ENCODE measurements around the gene LGR5. TPM values are rescaled to one million over a fixed set of nuclear protein-coding genes. Genes with fewer than 3 reads are reported as not detected.

The LGR5 gene
- total and polyA plus RNA-seq, 2 donors (not counting 3 experiments of a cell fraction or from before 2014, with no cell fraction given): not detected

GRCh38 chr12:71431991-71432390 is 7.6 kb upstream of the LGR5 start:
- TF ChIP-seq POLR2AphosphoS5 (IDR thresholded peaks at IDR 0.05; ENCODE audit: insufficient read depth, low read depth, low read length) (no peak), POLR2A (IDR thresholded peaks at IDR 0.05; ENCODE audit: low read depth, low read length) (no peak), EZH2 (IDR thresholded peaks at IDR 0.05; ENCODE audit: borderline replicate concordance, low read depth, low read length, severe bottlenecking) (no peak), GATA2 (IDR thresholded peaks at IDR 0.05; ENCODE audit: insufficient read depth, insufficient read length, low read depth, low read length) (no peak), JUN (IDR thresholded peaks at IDR 0.05; ENCODE audit: borderline replicate concordance, insufficient read depth, insufficient read length, low read depth) (no peak), MYC (IDR thresholded peaks at IDR 0.05; ENCODE audit: low read depth, low read length) (no peak), FOS (IDR thresholded peaks at IDR 0.05; ENCODE audit: borderline replicate concordance, insufficient read depth, low read length) (no peak)
- TF ChIP-seq, protein P1, sequence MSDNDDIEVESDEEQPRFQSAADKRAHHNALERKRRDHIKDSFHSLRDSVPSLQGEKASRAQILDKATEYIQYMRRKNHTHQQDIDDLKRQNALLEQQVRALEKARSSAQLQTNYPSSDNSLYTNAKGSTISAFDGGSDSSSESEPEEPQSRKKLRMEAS (IDR thresholded peaks at IDR 0.05; ENCODE audit: insufficient read depth, insufficient read length): no peak
- TF ChIP-seq, protein P2, sequence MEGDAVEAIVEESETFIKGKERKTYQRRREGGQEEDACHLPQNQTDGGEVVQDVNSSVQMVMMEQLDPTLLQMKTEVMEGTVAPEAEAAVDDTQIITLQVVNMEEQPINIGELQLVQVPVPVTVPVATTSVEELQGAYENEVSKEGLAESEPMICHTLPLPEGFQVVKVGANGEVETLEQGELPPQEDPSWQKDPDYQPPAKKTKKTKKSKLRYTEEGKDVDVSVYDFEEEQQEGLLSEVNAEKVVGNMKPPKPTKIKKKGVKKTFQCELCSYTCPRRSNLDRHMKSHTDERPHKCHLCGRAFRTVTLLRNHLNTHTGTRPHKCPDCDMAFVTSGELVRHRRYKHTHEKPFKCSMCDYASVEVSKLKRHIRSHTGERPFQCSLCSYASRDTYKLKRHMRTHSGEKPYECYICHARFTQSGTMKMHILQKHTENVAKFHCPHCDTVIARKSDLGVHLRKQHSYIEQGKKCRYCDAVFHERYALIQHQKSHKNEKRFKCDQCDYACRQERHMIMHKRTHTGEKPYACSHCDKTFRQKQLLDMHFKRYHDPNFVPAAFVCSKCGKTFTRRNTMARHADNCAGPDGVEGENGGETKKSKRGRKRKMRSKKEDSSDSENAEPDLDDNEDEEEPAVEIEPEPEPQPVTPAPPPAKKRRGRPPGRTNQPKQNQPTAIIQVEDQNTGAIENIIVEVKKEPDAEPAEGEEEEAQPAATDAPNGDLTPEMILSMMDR (IDR thresholded peaks at IDR 0.05; ENCODE audit: extremely low read depth in 1 of 2, insufficient read depth in 1 of 2, low read depth in 1 of 2, low read length in 2 of 2): no peak
- BruUV-seq (replicated peaks): no TSS peak
- Histone ChIP-seq H3K9ac (replicated peaks; ENCODE audit: extremely low read depth, insufficient read depth, low read length) (no peak overlapping the region), H3K27me3 (ENCODE audit: control insufficient read depth in 2 of 2, insufficient read depth in 2 of 2, low read length in 2 of 2) (peaks cover 0 to 6% of the 10 kb centered on the region in 2 experiments), H3K36me3 (ENCODE audit: control insufficient read depth in 2 of 2, extremely low read depth in 1 of 2, insufficient read depth in 2 of 2, low read length in 2 of 2) (no peaks in the 10 kb centered on the region), H4K20me1 (replicated peaks; ENCODE audit: control insufficient read depth, extremely low read depth, insufficient read depth, low read length) (no peaks in the 10 kb centered on the region), H3K4me3 (replicated peaks in 1 of 3; ENCODE audit: insufficient read depth in 1 of 3, low read depth in 1 of 3, low read length in 3 of 3) (no peak overlapping the region), H3K9me1 (replicated peaks; ENCODE audit: control insufficient read depth, extremely low read depth, insufficient read depth, low read length) (no peaks in the 10 kb centered on the region), H3K27ac (ENCODE audit: insufficient read depth, low read depth, low read length) (no peak overlapping the region), H3K4me1 (ENCODE audit: control insufficient read depth, extremely low read depth, insufficient read depth, low read length) (no peaks in the 10 kb centered on the region), H2AFZ (ENCODE audit: low read depth, low read length) (no peak overlapping the region), H3K79me2 (ENCODE audit: control insufficient read depth, insufficient read depth, low read length) (no peaks in the 10 kb centered on the region), H3K4me2 (ENCODE audit: insufficient read depth, low read length) (no peak overlapping the region), H3K9me3 (replicated peaks; ENCODE audit: control insufficient read depth, insufficient read depth, low read length) (no peaks in the 10 kb centered on the region)
- CTCF ChIA-PET: interaction anchor here (1.0 kb wide), 1 partner anchor 315 kb away, joined by 4 read pairs; no protein-coding TSS in a partner anchor
- no peak for DNase-seq (ENCODE audit: low read depth, low spot score)
- POLR2A ChIA-PET: no interaction called here
- intact Hi-C loops (cut with micrococcal nuclease): no loop called here
- FAIRE-seq: no peak
- dilution Hi-C loops (cut with MboI; ENCODE audit: extremely low pct_ligation_motif_present, low sequenced_read_pairs): no loop called here

Data from endothelial cell of umbilical vein (primary cell).